ENCODE results near the gene NFKB2.

Gene NFKB2

DNA sequence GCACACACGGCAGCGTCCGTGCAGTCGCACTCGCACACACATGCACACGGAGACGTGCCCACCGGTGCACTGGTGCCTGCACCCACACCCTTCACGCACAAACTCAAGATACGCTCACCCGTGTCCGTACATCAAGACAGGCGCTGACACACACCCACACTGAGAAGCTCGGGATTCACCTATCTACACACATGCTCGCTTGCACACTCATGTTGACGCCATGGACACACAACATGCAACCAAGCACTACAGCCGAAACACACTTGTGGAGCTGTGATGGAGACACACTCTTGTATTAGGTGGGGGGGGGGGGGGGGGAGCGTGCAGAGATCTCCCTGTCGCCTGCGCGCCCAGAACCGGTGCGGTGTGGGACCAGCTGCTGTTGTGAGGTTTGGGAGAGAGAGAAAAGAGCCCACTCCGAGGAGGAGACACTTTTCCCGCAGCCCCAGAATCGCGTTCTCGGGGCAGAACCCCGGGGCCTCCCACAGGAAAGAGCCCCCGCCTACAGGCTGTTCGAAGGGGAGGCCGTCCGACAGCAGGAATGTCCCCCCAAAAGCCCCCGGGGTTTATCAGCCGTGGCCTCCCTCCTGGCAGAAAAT lies 605 bp upstream of the NFKB2 start:
- peak; percentile 80 for DNase-seq

GRCh38 chr10:102396317-102396650 lies 779 bp downstream of the NFKB2 start:
- no peak for DNase-seq

DNA sequence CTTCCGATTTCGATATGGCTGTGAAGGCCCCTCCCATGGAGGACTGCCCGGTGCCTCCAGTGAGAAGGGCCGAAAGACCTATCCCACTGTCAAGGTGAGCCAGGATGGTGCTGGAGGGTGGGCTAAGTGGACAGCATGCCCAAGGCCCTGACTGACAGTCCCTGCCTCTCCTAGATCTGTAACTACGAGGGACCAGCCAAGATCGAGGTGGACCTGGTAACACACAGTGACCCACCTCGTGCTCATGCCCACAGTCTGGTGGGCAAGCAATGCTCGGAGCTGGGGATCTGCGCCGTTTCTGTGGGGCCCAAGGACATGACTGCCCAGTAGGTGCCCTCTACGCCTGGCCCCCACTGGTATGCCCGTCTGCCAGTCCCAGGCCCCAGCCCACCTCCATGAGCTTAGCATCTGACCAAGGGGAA lies 1.2 kb downstream of the NFKB2 start:
- no peak for DNase-seq

DNA sequence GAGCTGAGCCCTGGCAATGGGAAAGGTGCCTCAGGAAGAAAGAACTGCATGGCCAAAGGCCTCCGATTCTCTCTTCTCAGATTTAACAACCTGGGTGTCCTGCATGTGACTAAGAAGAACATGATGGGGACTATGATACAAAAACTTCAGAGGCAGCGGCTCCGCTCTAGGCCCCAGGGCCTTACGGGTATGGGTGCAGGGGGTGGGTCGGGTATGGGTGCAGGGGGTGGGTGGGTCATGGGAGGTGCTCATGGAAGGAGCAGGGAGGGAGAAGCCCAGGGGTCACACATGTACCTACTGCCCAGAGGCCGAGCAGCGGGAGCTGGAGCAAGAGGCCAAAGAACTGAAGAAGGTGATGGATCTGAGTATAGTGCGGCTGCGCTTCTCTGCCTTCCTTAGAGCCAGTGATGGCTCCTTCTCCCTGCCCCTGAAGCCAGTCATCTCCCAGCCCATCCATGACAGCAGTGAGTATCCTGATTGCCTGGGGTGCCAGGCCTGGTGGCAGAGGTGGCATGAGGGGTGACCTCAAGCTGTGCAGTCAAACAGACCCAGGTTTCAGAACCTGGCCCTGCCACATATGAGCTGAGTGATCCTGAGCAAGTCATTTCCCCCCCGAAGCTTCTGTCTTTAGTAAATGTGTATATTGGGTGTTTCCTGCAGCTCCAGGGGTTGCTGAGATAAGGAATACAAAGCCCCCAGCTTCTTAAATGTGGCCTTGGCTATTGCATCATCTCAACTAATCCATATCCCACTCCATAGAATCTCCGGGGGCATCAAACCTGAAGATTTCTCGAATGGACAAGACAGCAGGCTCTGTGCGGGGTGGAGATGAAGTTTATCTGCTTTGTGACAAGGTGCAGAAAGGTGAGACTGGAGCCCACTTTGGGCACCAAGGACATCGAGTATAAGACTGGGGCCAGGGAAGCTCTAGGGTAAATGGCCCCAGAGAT lies 2.0 kb downstream of the NFKB2 start:
- no peak for DNase-seq

DNA sequence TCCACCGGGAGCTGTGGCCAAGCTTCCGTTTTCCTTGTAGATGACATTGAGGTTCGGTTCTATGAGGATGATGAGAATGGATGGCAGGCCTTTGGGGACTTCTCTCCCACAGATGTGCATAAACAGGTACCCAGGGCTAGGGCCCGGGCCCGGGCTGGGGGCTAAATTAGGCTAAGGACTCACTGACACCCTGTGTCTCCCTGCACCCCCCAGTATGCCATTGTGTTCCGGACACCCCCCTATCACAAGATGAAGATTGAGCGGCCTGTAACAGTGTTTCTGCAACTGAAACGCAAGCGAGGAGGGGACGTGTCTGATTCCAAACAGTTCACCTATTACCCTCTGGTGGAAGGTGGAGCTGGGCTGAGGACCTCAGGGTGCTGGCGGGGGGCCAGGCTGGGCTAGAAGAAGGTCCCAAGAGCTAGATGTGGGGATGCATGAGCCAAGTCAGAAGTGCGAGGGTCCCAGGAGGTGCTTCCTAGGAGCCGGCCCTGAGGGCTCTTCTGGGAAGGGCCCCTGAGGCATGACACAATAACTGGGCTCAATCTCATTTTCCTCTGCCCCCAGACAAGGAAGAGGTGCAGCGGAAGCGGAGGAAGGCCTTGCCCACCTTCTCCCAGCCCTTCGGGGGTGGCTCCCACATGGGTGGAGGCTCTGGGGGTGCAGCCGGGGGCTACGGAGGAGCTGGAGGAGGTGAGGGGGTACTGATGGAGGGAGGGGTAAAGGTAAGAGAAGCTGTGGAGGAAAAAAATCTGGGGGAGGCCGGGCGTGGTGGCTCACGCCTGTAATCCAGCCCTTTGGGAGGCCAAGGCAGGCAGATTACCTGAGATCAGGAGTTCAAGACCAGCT lies 2.9 kb downstream of the NFKB2 start:
- DNase-seq: no peak

DNA sequence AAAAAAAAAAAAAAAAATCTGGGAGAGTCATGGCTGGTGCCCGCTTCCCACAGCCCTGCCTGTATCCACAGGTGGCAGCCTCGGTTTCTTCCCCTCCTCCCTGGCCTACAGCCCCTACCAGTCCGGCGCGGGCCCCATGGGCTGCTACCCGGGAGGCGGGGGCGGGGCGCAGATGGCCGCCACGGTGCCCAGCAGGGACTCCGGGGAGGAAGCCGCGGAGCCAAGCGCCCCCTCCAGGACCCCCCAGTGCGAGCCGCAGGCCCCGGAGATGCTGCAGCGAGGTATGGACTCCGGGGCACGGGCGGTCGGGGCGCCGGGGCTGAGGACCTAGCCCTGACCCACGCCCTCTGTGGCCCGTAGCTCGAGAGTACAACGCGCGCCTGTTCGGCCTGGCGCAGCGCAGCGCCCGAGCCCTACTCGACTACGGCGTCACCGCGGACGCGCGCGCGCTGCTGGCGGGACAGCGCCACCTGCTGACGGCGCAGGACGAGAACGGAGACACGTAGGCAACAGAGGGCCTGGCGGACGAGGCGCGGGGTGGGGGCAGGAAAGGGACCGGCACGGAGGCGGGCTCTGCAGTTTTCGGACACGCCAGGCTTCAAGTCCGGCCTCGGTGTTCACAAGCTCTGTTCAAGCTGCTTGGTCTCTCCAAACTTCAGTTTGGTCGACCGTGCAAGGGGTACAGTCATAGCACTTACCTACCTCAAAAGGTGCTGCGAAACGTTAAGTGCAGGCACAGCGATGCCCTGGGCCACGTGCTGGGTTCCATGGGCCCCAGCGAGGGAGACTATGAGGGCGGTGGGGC lies 3.9 kb downstream of the NFKB2 start:
- peak; percentile 79 for DNase-seq

GRCh38 chr10:102400076-102400475 lies 4.6 kb downstream of the NFKB2 start:
- DNase-seq: no peak

- DNase-seq: no peak
Measured at GRCh38 chr10:102400598-102401341, 5.3 kb downstream of the NFKB2 start.

DNA sequence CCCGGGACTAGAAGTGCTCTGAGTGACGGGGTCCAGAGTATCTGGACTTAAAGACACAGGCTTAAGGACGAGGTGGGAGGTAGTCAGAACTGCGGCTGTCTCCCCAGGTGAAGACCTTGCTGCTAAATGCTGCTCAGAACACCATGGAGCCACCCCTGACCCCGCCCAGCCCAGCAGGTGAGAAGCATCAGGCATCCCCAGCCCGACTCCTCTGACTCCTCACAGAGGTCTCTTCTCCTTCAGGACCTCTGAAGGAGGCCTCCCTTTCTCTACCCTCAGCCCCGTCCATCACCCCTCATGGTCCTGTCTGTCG lies 5.8 kb downstream of the NFKB2 start:
- DNase-seq: no peak

- no peak for DNase-seq
Measured at GRCh38 chr10:102401735-102402511, 6.4 kb downstream of the NFKB2 start.

- DNase-seq: no peak
Measured at GRCh38 chr10:102402512-102402896, 7.0 kb downstream of the NFKB2 start.

- DNase-seq: no peak
Measured at GRCh38 chr10:102403115-102403514, 7.6 kb downstream of the NFKB2 start.

- no peak for DNase-seq
Measured at GRCh38 chr10:102404361-102405107, 9.0 kb downstream of the NFKB2 start.

DNA sequence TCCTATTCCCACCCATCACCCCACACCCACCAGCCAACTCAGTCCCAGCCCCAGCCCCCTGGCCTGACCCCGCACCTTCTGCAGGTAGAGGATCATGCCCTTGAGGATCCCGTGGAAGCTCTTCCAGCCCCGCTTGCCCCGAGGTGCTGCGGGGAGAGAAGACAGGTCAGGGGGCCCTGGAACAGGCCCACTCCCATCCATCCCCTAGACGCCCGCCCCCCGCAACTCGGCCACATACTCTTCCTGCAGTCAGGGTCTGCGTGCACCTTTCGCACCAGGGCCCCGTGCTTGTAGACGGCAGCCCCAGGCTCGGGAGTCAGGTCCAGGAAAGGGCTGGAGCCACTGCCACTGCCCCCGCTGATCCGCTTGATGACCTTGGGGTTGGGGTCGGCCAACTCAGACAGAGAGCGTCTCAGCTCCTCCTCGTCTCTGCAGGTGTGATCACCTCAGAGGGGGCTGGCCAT lies 9.6 kb downstream of the NFKB2 start:
- no peak for DNase-seq

DNA sequence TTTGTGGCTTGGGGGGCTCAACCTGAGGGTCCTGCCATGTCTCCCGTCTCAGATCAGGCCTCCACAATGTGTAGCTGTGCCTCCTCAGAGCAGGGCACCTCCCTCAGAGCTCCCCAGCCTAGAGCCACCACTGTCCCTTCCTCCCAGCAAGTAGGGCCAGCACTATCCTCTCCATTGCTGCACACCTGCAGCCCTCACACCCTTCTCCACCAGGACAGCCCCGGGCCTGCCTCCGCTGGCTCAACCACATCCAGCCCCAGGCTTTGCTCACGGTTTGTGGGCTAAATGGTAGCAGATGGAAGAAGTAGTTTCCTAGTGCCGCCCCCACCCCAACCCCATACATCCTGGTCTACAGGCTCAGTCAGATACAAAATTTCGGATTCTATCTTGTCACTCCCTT lies 10.1 kb downstream of the NFKB2 start:
- DNase-seq: no peak

GRCh38 chr10:102406815-102407214 lies 11.3 kb downstream of the NFKB2 start:
- no peak for DNase-seq

- no peak for DNase-seq
Measured at GRCh38 chr10:102407425-102408130, 12.1 kb downstream of the NFKB2 start.

GRCh38 chr10:102408131-102408727 lies 12.7 kb downstream of the NFKB2 start:
- DNase-seq: no peak
